Limb (tissue), 2 donors: ENCODE results near the gene RNF115.
"Not testable (repeated sequence)": the region's sequence is repeated elsewhere in the genome, so short reads cannot be mapped to it uniquely, and the experiment has no call there.

Source experiments
- DNase-seq, 2 donors: peaks; one replicate each; pipeline ENCODE4 v3.0.0-alpha.2; 2016; ENCODE audit errors: extremely low spot score in 2 of 2

The RNF115 gene

GRCh38 chr1:145823565-145824498 lies at the start of gene RNF115, which contains the start of gene POLR3C:
Gene RNF115 (minus strand): TSS chr1:145824095. CDS start chr1:145823873, 222 bp downstream.
Gene POLR3C (plus strand): TSS chr1:145824200. CDS start chr1:145825777, 1,577 bp downstream.
- DNase-seq, result peak; percentile 93 to 95

DNA sequence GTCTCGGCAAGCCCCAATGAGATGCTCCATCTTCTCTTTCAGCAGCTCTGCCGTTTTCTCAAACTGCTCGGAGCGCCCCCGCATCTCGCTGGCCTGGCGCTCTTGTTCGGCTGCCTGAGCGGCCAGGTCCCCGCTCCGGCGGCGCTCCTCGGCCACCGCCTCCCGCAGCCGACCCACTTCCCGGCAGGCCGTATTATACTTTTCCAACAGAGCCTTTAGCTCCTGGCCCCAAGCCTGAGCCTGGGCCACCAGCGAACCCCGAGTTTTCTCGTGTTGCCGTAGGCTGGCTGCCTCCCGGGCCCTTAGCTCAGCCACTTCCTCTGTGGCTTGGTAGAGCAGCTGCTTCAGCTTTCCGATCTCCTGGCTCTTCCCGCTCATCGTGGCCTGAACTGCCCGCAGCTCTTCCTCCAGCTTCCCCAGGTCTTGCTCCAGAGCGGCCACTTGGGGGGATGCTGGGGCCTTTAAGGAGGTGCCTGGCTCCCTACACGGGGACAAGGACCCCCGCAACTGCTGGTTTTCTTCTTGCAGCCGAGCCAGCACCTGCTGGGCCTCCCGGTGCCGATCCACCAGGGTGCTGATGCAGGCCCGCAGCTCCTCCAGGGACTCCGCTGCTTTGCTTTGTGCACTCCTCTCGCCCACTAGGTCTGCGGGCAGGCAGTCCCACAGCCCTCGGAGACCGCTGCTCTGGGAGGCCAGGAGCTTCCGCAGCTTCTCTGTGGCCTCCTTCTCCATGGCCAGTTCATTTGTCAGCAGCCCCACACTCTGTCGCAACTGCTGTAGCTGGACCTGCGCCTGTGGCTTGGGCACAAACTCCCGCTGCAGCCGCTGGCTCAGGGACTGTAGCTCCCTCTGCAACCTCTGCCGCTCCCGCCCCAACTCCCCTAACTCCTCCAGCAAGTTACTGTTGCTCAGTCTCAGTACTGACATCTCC lies 48.4 kb upstream of the RNF115 start:
- DNase-seq, result peak; percentile 38 to 70

DNA sequence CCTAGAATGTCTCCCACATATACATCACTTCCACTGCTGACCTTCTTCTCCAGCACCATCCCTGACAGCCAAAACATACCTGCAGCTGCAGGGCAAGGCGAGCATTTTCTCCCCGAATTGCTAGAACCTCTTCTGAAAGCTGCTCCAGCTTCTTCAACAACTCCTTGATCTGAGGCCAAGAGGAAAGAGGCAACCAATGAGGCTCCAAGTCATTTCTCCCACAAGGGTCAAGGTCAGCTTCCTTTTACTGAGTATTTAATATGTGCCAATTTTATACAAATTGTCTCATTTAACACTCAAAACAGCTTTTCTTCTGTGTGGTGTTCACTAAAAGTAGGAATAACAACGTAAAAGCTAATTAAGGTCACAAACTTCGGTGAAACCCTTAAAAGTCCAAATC lies 44.3 kb upstream of the RNF115 start:
- no peak for DNase-seq

GRCh38 chr1:145863282-145864018 lies 39.6 kb upstream of the RNF115 start:
- peak in 1 of 2 donors; percentile 75 for DNase-seq

- DNase-seq, result peak; percentile 91 to 94
Measured at GRCh38 chr1:145859491-145860023, 35.7 kb upstream of the RNF115 start.

- peak; percentile 95 to 97 for DNase-seq
Measured at GRCh38 chr1:145858901-145859490, 35.1 kb upstream of the RNF115 start, which contains the start of gene PIAS3. Gene PIAS3 (minus strand): TSS chr1:145859081. CDS start chr1:145858990, 91 bp downstream.

- DNase-seq, result peak in 1 of 2 donors; percentile 9
Measured at GRCh38 chr1:145858238-145858900, 34.5 kb upstream of the RNF115 start.

DNA sequence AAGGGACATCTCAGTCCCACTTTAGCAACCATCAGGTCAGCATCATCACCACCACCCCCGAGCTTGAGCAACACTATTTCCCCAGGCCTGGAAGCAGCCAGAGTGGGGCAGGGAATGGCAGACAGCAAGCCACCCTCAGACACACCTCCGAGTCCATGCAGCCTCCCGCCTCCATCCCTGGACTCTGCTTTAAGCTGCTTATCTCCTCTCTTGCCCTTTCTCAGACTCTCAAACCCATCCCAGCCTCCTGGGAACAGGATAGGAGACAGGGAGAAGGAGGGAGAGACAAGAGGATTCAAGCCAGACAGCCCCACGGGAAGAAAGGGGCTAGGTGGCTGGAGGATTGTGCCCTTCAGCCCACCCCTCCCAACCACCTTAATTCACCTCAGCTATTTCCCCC lies 33.3 kb upstream of the RNF115 start:
- no peak for DNase-seq

- DNase-seq, result no peak
Measured at GRCh38 chr1:145855426-145855948, 31.6 kb upstream of the RNF115 start.

- DNase-seq, result no peak
Measured at GRCh38 chr1:145849356-145850160, 25.7 kb upstream of the RNF115 start.

DNA sequence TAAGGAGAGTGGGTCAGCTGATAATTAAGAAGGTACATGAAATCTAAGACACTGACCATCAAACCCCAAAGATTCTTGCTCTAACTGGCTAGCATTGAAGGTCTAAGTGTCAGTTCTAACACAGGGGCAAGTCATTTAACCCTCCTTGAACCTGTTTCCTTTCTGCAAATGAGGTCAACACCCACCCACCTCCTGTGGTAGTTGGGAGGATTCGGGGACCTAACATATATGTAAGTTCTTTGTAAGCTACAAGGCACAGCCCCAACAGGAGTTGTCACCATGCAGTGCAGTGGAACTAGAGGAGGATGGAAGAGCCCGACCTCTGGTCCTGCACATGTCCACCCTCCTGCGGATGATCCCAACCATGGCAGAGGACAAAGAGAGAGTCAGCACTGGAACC lies 23.9 kb upstream of the RNF115 start:
- no peak for DNase-seq

- peak in 1 of 2 donors; percentile 24 for DNase-seq
Measured at GRCh38 chr1:145846201-145846612, 22.3 kb upstream of the RNF115 start.

DNA sequence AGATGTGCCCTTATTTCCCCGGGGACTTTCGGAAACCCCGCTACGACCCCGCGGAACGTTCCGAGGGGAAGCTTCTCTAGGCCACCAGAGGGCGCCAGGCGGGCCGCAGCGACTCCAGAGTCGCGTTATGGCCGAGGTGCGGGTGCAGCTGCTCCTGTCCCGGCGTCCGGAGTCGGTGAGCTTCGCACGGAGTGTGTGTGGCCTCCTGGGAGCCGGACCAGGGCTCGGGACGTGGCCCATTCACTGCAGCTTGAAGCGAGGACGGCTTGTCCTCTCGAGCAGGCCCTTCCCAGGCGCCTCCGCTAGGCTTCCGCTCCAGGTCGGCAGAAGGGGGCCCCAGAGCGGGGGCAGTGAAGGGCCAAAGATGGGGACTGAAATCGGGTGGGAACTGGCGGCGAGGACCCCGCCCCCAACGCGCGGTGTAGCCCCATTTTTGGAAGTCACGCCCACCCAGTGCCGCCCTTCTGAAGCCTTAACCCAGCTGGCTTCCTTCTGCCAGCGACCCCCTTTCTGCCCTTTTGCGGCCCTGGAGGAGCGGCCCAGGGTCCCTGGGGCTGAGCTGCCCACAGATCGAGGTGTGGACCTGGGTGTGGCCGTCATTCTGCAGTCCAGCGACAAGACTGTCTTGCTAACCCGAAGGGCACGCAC lies 21.7 kb upstream of the RNF115 start, which contains the start of gene NUDT17:
TSS of gene NUDT17 (plus strand) at position 117 of the 648 bp plus-strand sequence. CDS start at position 128, 11 bp downstream.
- peak; percentile 81 to 89 for DNase-seq

- DNase-seq, result no peak
Measured at GRCh38 chr1:145845144-145845513, 21.2 kb upstream of the RNF115 start.

- no peak for DNase-seq
Measured at GRCh38 chr1:145843031-145843430, 19.1 kb upstream of the RNF115 start.

DNA sequence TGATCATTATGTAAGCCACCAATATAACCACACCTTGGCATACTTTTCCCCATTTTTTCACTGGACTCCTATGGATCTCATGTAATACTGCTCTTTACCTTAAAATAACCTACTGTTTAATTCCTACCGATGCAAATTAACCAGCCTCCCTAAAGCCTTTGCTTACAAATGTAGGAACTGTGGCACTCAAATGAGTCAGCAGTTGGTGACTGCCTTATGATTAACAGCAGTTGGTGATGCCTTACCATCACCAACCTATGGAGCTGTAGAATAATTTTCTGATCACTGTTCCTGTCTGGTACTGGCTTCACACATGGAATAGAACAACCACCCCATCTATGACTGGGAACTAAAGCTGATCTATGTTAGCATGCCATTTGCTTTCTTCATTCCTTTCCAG lies 13.8 kb upstream of the RNF115 start:
- DNase-seq, result no peak

- DNase-seq, result not testable (repeated sequence)
Measured at GRCh38 chr1:145830810-145831209, 6.9 kb upstream of the RNF115 start.
